VCaP (cell line): ENCODE results near the gene RABL2A.
"Not testable (repeated sequence)": the region's sequence is repeated elsewhere in the genome, so short reads cannot be mapped to it uniquely, and the experiment has no call there.

Source experiments
- H3K27ac ChIP-seq: fragments of 450-650 bp; 2 replicates; pipeline ENCODE4 v1.5.1; 2017
- CTCF ChIP-seq: fragments of 450-650 bp; conservative IDR thresholded peaks from 2 replicates; pipeline ENCODE4 v1.5.1; 2017; ENCODE audit warnings: mild to moderate bottlenecking, moderate library complexity

RABL2A gene

DNA sequence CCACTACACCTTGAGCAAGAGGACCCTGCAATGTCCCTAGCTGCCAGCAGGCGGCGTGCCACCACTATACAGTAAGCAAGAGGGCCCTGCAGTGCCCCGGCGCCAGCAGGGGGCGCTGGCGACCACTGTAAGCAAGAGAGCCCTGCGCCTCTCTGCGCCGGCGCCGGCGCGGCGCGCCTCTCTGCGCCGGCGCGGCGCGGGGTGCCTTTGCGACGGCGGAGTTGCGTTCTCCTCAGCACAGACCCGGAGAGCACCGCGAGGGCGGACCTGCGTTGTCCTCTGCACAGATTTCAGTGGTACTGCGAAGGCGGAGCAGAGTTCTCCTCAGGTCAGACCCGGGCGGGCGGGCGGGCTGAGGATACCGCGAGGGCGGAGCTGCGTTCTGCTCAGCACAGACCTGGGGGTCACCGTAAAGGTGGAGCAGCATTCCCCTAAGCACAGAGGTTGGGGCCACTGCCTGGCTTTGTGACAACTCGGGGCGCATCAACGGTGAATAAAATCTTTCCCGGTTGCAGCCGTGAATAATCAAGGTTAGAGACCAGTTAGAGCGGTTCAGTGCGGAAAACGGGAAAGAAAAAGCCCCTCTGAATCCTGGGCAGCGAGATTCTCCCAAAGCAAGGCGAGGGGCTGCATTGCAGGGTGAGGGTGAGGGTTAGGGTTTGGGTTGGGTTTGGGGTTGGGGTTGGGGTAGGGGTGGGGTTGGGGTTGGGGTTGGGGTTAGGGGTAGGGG, 24.9 kb upstream of the RABL2A start:
- peak; percentile 43 for TF ChIP-seq CTCF
- H3K27ac ChIP-seq = not testable (repeated sequence)

DNA sequence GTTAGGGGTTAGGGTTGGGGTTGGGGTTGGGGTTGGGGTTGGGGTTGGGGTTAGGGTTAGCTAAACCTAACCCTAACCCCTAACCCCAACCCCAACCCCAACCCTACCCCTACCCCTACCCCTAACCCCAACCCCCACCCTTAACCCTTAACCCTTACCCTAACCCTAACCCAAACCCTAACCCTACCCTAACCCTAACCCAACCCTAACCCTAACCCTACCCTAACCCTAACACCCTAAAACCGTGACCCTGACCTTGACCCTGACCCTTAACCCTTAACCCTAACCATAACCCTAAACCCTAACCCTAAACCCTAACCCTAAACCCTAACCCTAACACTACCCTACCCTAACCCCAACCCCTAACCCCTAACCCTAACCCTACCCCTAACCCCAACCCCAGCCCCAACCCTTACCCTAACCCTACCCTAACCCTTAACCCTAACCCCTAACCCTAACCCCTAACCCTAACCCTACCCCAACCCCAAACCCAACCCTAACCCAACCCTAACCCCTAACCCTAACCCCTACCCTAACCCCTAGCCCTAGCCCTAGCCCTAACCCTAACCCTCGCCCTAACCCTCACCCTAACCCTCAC, 24.1 kb upstream of the RABL2A start:
- no peak for TF ChIP-seq CTCF
- no peak overlapping the region for H3K27ac ChIP-seq

DNA sequence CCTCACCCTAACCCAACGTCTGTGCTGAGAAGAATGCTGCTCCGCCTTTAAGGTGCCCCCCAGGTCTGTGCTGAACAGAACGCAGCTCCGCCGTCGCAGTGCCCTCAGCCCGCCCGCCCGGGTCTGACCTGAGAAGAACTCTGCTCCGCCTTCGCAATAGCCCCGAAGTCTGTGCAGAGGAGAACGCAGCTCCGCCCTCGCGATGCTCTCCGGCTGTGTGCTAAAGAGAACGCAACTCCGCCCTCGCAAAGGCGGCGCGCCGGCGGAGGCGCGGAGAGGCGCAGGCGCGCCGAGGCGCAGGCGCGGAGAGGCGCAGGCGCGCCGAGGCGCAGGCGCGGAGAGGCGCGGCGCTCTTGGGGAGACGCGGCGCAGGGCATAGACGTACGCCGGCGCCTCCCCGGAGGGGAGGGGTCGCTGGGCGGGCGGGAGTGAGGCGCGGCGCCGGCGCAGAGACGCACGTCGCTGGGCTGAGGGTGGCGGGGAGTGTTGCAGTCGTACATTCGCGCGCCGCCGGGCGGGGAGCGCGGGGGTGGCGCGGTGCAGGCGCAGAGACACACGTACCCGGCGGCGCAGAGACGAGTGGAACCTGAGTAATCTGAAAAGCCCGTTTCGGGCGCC, 23.5 kb upstream of the RABL2A start:
- peak overlapping the region; percentile 63; the same call in 1 of the 2 replicates for H3K27ac ChIP-seq

DNA sequence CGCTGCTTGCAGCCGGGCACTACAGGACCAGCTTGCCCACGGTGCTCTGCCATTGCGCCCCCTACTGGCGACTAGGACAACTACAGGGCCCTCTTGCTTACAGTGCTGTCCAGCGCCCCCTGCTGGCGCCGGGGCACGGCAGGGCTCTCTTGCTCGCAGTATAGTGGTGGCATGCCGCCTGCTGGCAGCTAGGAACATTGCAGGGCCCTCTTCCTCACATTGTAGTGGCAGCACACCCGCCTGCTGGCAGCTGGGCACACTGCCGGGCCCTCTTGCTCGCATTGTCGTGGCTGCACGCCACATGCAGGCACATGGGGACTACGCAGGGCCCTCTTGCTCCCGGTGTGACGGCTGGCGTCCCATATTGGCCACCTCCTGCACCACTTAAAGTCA, 23.0 kb upstream of the RABL2A start:
- peak; percentile 97 for TF ChIP-seq CTCF
- H3K27ac ChIP-seq = peak overlapping the region; percentile 63

GRCh38 chr2:113604661-113605060, 22.4 kb upstream of the RABL2A start:
- H3K27ac ChIP-seq = peak overlapping the region; percentile 63

- H3K27ac ChIP-seq = not testable (repeated sequence)
Observed at GRCh38 chr2:113606036-113606435, 21.0 kb upstream of the RABL2A start.

- not testable (repeated sequence) for H3K27ac ChIP-seq
Observed at GRCh38 chr2:113609822-113610221, 17.2 kb upstream of the RABL2A start.

DNA sequence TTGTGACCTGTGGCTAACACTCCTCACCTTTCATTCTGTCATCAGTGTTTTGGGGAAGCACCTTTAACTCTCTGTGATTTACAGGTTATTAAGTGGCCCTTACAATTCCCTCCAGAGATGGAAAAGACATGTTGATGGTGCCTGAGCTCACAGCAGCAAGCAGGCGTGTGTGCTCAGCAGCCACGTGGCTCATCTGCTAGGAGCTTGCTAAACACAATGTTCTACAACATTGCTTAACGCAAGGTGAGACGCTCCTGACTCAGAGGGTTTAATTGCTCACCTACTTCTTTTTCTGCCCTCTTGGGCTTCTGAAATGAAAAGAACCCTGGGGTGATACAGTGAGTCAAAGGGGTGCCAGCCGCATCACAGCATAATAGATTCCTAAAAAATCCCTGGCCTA, 6.1 kb upstream of the RABL2A start:
- H3K27ac ChIP-seq = not testable (repeated sequence)

DNA sequence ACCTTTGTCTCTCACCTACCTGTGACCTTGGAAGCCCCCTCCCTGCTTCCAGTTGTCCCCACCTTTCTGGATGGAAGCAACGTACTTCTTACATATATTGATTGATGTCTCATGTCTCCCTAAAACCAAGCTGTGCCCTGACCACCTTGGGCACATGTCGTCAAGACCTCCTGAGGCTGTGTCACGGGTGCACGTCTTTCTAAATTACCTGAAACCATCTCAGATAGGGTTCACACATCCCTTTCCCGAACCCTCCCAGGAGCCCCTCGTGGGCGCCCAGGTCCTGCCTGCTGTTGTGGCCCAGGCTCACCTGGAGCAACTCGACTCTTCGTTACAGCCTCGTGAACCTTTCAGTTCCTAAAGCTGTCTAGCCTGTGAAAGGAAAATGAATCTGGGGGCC, 1.2 kb upstream of the RABL2A start:
- H3K27ac ChIP-seq = not testable (repeated sequence)

GRCh38 chr2:113632849-113633345, 5.8 kb downstream of the RABL2A start:
- H3K27ac ChIP-seq = not testable (repeated sequence)

DNA sequence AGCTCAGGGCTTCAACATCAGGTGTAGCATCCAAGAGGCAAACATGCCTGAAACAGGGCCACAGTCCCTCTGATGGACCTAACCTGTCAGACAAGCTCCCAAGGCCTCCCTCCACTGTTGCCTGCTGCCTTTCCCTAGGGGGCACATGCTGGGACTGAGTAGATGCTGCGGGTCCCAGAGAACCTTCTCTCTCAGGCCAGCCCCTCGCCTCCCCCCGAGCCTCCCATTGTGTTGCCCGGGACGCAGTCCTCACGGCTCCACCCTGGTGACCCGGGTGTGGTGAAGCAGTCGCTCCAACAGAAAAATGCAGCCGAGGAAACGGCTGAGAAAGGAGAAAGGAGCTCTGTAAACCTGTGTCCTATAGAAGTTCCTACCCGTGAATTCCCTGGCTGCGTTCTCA, 8.3 kb downstream of the RABL2A start:
- H3K27ac ChIP-seq = not testable (repeated sequence)

DNA sequence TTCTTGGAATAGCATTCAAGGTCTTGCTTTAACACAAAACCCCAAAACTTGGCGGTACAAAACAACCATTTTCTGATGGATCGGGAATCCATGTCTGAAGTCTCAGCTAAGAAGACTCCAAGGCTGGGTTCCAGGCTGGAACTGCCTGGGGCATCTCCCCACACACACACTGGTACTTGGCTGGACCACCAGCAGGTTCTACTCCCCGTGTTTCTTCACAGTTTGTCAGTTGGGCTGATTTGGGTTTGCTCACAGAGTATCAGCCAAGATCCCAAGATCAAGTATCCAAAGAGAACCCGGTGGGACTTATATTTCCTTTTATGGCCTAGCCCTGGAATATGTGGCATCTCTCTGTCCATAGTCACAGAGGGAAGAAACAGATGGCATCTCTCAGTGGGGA, 9.2 kb downstream of the RABL2A start:
- H3K27ac ChIP-seq = not testable (repeated sequence)

- H3K27ac ChIP-seq = not testable (repeated sequence)
Observed at GRCh38 chr2:113638084-113638483, 11.0 kb downstream of the RABL2A start.

- not testable (repeated sequence) for H3K27ac ChIP-seq
Observed at GRCh38 chr2:113646217-113646616, 19.2 kb downstream of the RABL2A start.

DNA sequence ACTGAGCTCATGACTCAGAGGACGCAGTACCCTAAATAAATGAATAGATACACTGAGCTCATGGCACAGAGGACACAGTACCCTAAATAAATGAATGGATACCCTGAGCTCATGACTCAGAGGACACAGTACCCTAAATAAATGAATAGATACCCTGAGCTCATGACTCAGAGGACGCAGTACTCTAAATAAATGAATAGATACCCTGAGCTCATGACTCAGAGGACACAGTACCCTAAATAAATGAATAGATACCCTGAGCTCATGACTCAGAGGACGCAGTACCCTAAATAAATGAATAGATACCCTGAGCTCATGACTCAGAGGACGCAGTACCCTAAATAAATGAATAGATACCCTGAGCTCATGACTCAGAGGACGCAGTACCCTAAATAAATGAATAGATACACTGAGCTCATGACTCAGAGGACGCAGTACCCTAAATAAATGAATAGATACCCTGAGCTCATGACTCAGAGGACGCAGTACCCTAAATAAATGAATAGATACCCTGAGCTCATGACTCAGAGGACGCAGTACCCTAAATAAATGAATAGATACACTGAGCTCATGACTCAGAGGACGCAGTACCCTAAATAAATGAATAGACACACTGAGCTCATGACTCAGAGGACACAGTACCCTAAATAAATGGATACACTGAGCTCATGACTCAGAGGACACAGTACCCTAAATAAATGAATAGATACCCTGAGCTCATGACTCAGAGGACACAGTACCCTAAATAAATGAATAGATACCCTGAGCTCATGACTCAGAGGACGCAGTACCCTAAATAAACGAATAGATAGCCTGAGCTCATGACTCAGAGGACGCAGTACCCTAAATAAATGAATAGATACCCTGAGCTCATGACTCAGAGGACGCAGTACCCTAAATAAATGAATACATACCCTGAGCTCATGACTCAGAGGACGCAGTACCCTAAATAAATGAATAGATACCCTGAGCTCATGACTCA, 24.1 kb downstream of the RABL2A start:
- not testable (repeated sequence) for H3K27ac ChIP-seq

- not testable (repeated sequence) for H3K27ac ChIP-seq
Observed at GRCh38 chr2:113652599-113652998, 25.5 kb downstream of the RABL2A start.

DNA sequence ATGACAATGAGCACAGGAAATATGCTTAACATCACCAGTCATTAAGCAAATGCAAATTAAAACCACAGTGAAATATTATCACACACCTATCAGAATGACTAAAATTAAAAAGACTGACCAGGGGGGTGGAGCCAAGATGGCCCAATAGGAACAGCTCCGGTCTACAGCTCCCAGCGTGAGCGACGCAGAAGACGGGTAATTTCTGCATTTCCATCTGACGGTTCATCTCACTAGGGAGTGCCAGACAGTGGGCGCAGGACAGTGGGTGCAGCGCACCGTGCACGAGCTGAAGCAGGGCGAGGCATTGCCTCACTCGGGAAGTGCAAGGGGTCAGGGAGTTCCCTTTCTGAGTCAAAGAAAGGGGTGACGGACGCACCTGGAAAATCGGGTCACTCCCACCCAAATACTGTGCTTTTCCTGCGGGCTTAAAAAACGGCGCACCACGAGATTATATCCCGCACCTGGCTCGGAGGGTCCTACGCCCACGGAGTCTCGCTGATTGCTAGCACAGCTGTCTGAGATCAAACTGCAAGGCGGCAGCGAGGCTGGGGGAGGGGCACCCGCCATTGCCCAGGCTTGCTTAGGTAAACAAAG, 29.1 kb downstream of the RABL2A start:
- H3K27ac ChIP-seq = not testable (repeated sequence)
